Measurements from ENCODE around the gene VSIR. TPM values are rescaled to one million over a fixed set of nuclear protein-coding genes. Genes with fewer than 3 reads are reported as not detected.

The VSIR gene
- total and polyA plus RNA-seq, 2 donors (not counting 1 experiment from before 2014, with no cell fraction given) = 40.5 to 61.2 TPM

GRCh38 chr10:71727738-71728737 lies 45.3 kb downstream of the VSIR start:
- H3K9me3 ChIP-seq (ENCODE audit: control extremely low read depth in 1 of 3, control insufficient read depth in 2 of 3, insufficient read depth in 1 of 3, low read length in 2 of 3) = peaks cover 0 to 7% (median 0%) of the 10 kb centered on the region in 3 donors
- intact Hi-C loops (cut with micrococcal nuclease) = loop anchor here (1.0 kb wide), 3 partner anchors 7 to 41 kb away; no protein-coding TSS in a partner anchor
- H3K4me2 ChIP-seq (replicated peaks; ENCODE audit: low read depth, low read length, poor library complexity, severe bottlenecking) = peak overlapping the region; percentile 81
- 22% methylated on average over 5 of the region's 8 CpGs for WGBS (ENCODE audit: insufficient coverage)
- TF ChIP-seq, protein P1, sequence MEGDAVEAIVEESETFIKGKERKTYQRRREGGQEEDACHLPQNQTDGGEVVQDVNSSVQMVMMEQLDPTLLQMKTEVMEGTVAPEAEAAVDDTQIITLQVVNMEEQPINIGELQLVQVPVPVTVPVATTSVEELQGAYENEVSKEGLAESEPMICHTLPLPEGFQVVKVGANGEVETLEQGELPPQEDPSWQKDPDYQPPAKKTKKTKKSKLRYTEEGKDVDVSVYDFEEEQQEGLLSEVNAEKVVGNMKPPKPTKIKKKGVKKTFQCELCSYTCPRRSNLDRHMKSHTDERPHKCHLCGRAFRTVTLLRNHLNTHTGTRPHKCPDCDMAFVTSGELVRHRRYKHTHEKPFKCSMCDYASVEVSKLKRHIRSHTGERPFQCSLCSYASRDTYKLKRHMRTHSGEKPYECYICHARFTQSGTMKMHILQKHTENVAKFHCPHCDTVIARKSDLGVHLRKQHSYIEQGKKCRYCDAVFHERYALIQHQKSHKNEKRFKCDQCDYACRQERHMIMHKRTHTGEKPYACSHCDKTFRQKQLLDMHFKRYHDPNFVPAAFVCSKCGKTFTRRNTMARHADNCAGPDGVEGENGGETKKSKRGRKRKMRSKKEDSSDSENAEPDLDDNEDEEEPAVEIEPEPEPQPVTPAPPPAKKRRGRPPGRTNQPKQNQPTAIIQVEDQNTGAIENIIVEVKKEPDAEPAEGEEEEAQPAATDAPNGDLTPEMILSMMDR (IDR thresholded peaks at IDR 0.05) = no peak
- no peak for TF ChIP-seq EZH2 (IDR thresholded peaks at IDR 0.05; ENCODE audit: borderline replicate concordance, insufficient read depth, low read depth, low read length, poor library complexity, severe bottlenecking)
- H3K4me1 Mint-ChIP-seq = peaks cover 55% of the 10 kb centered on the region
- peaks cover 40 to 69% of the 10 kb centered on the region in 2 donors for H3K4me1 ChIP-seq (ENCODE audit: control insufficient read depth in 2 of 2, insufficient read depth in 2 of 2, low read length in 2 of 2)
- H3K79me2 ChIP-seq (ENCODE audit: control insufficient read depth, insufficient read depth, low read length) = no peaks in the 10 kb centered on the region
- peak overlapping the region; percentile 75 to 78 for H3K27ac ChIP-seq (ENCODE audit: low read length in 2 of 2)
- POLR2A ChIA-PET = interaction anchor here (0.6 to 3.0 kb wide), 9 partner anchors 17 to 127 kb away, joined by 3 to 15 read pairs (median 4); partner anchors contain the start of gene VSIR
- CTCF ChIA-PET = interaction anchor here (1.0 to 6.1 kb wide), 16 partner anchors 11 to 151 kb away, joined by 3 to 36 read pairs (median 5); partner anchors contain the start of gene VSIR
- DNase-seq (peak; percentile 74), ATAC-seq (ENCODE audit: low read depth) (peak; percentile 67)
- no peaks in the 10 kb centered on the region for H4K20me1 ChIP-seq (ENCODE audit: control insufficient read depth, insufficient read depth, low read length, poor library complexity, severe bottlenecking)
- no peaks in the 10 kb centered on the region for H3K27me3 Mint-ChIP-seq
- peak overlapping the region in 4 of 5 experiments; percentile 2 to 36 (median 18) for H3K4me3 ChIP-seq (ENCODE audit: control extremely low read depth in 1 of 5, extremely low read depth in 1 of 5, insufficient read depth in 1 of 5, low read depth in 2 of 5, low read length in 4 of 5)
- H3K27me3 ChIP-seq (replicated peaks in 1 of 4; ENCODE audit: control extremely low read depth in 1 of 4, control insufficient read depth in 3 of 4, insufficient read depth in 4 of 4, low read length in 3 of 4) = no peaks in the 10 kb centered on the region
- peak overlapping the region; percentile 30 for H3K9ac ChIP-seq (ENCODE audit: low read length)
- no peaks in the 10 kb centered on the region for H3K9me3 Mint-ChIP-seq (ENCODE audit: insufficient read depth)
- peak overlapping the region; percentile 92 for H3K27ac Mint-ChIP-seq
- no peaks in the 10 kb centered on the region for H3K36me3 ChIP-seq (replicated peaks in 1 of 2; ENCODE audit: control extremely low read depth in 1 of 2, control insufficient read depth in 1 of 2, extremely low read depth in 1 of 2, insufficient read depth in 2 of 2, low read length in 1 of 2)
- peak overlapping the region; percentile 47 for H2AFZ ChIP-seq (ENCODE audit: insufficient read depth, low read depth, low read length, poor library complexity, severe bottlenecking)
- H3K4me3 Mint-ChIP-seq = peak overlapping the region; percentile 83
